ENCODE results near the gene TSPEAR. TPM values are rescaled to one million over a fixed set of nuclear protein-coding genes. Genes with fewer than 3 reads are reported as not detected.

TSPEAR gene
- total RNA-seq, 1 experiment from 2014 or later, result not detected

- H3K4me3 Mint-ChIP-seq (ENCODE audit: low read depth, unreplicated experiment), result no peak overlapping the region
- H3K4me1 Mint-ChIP-seq (ENCODE audit: low read depth, unreplicated experiment), result no peaks in the 10 kb centered on the region
- H3K27ac Mint-ChIP-seq (ENCODE audit: unreplicated experiment), result no peak overlapping the region
- no peak for TF ChIP-seq CTCF (IDR thresholded peaks at IDR 0.05; ENCODE audit: unreplicated experiment)
- intact Hi-C loops (cut with micrococcal nuclease; ENCODE audit: unreplicated experiment), result no loop called here
- H3K27me3 Mint-ChIP-seq (ENCODE audit: unreplicated experiment), result peaks cover 23% of the 10 kb centered on the region
- CTCF ChIA-PET, result no interaction called here
- peaks cover 3% of the 10 kb centered on the region for H3K9me3 Mint-ChIP-seq (ENCODE audit: low read depth, unreplicated experiment)
- no peaks in the 10 kb centered on the region for H3K36me3 Mint-ChIP-seq (ENCODE audit: insufficient read depth, unreplicated experiment)
- BruUV-seq (replicated peaks), result no TSS peak
- DNase-seq, result no peak
Measured at GRCh38 chr21:44520326-44521300, 190.8 kb downstream of the TSPEAR start.

GRCh38 chr21:44519346-44520325 lies 191.7 kb downstream of the TSPEAR start:
- intact Hi-C loops (cut with micrococcal nuclease; ENCODE audit: unreplicated experiment), result no loop called here
- Mint-ChIP-seq H3K27ac (ENCODE audit: unreplicated experiment) (no peak overlapping the region), H3K4me3 (ENCODE audit: low read depth, unreplicated experiment) (no peak overlapping the region), H3K27me3 (ENCODE audit: unreplicated experiment) (peaks cover 23% of the 10 kb centered on the region), H3K4me1 (ENCODE audit: low read depth, unreplicated experiment) (no peaks in the 10 kb centered on the region), H3K9me3 (ENCODE audit: low read depth, unreplicated experiment) (peaks cover 3% of the 10 kb centered on the region), H3K36me3 (ENCODE audit: insufficient read depth, unreplicated experiment) (no peaks in the 10 kb centered on the region)
- BruUV-seq (replicated peaks), result no TSS peak
- CTCF ChIA-PET, result no interaction called here
- no peak for TF ChIP-seq CTCF (IDR thresholded peaks at IDR 0.05; ENCODE audit: unreplicated experiment)
- no peak for DNase-seq

- Mint-ChIP-seq H3K4me1 (ENCODE audit: low read depth, unreplicated experiment) (no peaks in the 10 kb centered on the region), H3K27ac (ENCODE audit: unreplicated experiment) (no peak overlapping the region), H3K27me3 (ENCODE audit: unreplicated experiment) (peaks cover 23% of the 10 kb centered on the region), H3K36me3 (ENCODE audit: insufficient read depth, unreplicated experiment) (no peaks in the 10 kb centered on the region), H3K4me3 (ENCODE audit: low read depth, unreplicated experiment) (no peak overlapping the region), H3K9me3 (ENCODE audit: low read depth, unreplicated experiment) (peaks cover 3% of the 10 kb centered on the region)
- no peak for TF ChIP-seq CTCF (IDR thresholded peaks at IDR 0.05; ENCODE audit: unreplicated experiment)
- DNase-seq, result no peak
- no TSS peak for BruUV-seq (replicated peaks)
- intact Hi-C loops (cut with micrococcal nuclease; ENCODE audit: unreplicated experiment), result no loop called here
- CTCF ChIA-PET, result interaction anchor here (0.8 kb wide), 1 partner anchor 275 kb away, joined by 3 read pairs; no protein-coding TSS in a partner anchor
Measured at GRCh38 chr21:44518686-44519085, 192.7 kb downstream of the TSPEAR start.

GRCh38 chr21:44517175-44517899 lies 194.0 kb downstream of the TSPEAR start:
- CTCF ChIA-PET, result no interaction called here
- DNase-seq, result no peak
- intact Hi-C loops (cut with micrococcal nuclease; ENCODE audit: unreplicated experiment), result no loop called here
- Mint-ChIP-seq H3K36me3 (ENCODE audit: insufficient read depth, unreplicated experiment) (no peaks in the 10 kb centered on the region), H3K4me1 (ENCODE audit: low read depth, unreplicated experiment) (no peaks in the 10 kb centered on the region), H3K27me3 (ENCODE audit: unreplicated experiment) (peaks cover 31% of the 10 kb centered on the region), H3K27ac (ENCODE audit: unreplicated experiment) (no peak overlapping the region), H3K9me3 (ENCODE audit: low read depth, unreplicated experiment) (peaks cover 3% of the 10 kb centered on the region), H3K4me3 (ENCODE audit: low read depth, unreplicated experiment) (no peak overlapping the region)
- no TSS peak for BruUV-seq (replicated peaks)
- no peak for TF ChIP-seq CTCF (IDR thresholded peaks at IDR 0.05; ENCODE audit: unreplicated experiment)

Measured in Calu3 (cell line).